GM12801 (cell line): ENCODE results near the gene LRP1.

Experiments
- CTCF ChIP-seq: IDR thresholded peaks from one replicate; pipeline ENCODE4 v1.5.1; 2011; ENCODE audit warnings: control low read depth; ENCODE audit not compliant: insufficient read length; ENCODE audit errors: extremely low read depth

LRP1 gene

GRCh38 chr12:57210926-57211692, 82.8 kb downstream of the LRP1 start:
- no peak for TF ChIP-seq CTCF

- no peak for TF ChIP-seq CTCF
Observed at GRCh38 chr12:57211791-57212700, 83.8 kb downstream of the LRP1 start.

- TF ChIP-seq CTCF, result no peak
Observed at GRCh38 chr12:57212701-57213057, 84.4 kb downstream of the LRP1 start.

GRCh38 chr12:57213058-57213715, 84.9 kb downstream of the LRP1 start:
- TF ChIP-seq CTCF, result peak; percentile 63

GRCh38 chr12:57213763-57214397, 85.6 kb downstream of the LRP1 start:
- TF ChIP-seq CTCF, result no peak

GRCh38 chr12:57214398-57214781, 86.1 kb downstream of the LRP1 start:
- no peak for TF ChIP-seq CTCF

GRCh38 chr12:57215065-57215464, 86.8 kb downstream of the LRP1 start:
- no peak for TF ChIP-seq CTCF
